Subcutaneous adipose tissue (tissue), 4 donors: ENCODE results near the gene BZW2. TPM values are rescaled to one million over a fixed set of nuclear protein-coding genes. Genes with fewer than 3 reads are reported as not detected.

Experiments used
- CTCF ChIP-seq: fragments of 450-650 bp; IDR thresholded peaks from one replicate; pipeline ENCODE4 v1.5.1; 2016; ENCODE audit warnings: low read depth, mild to moderate bottlenecking, control low read depth, antibody characterized with exemption, moderate library complexity
- total RNA-seq, 4 donors: library from RNA; depleted of rRNA; stranded (reverse); fragments of >200 nt; gene quantifications; one replicate each; pipeline ENCODE4 v1.1.0, GENCODE V29; 2016

Gene BZW2
- total RNA-seq, 4 donors from 2014 or later: 39.0 to 94.6 (median 46.1) TPM

DNA sequence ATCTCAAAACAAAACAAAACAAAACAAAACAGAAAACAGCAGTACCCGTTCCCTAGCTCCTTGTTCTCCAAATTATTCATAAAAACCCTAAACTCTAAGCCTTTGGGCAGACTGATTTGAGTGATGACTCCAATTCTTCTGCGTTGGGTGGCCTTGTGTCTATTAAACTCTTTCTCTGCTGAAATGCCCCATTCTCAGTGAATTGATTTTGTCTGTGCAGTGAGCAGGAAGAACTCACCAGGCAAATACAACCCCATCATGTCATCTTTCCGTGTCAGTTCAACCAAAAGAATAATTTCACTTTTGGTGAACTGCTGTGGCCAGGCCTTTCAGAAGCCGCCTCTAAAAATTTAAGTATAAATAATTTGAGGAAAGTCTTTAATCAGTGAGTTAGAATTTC, 89.0 kb downstream of the BZW2 start:
- no peak for TF ChIP-seq CTCF

GRCh38 chr7:16738011-16738688, 92.2 kb downstream of the BZW2 start:
- no peak for TF ChIP-seq CTCF

GRCh38 chr7:16739863-16740622, 94.1 kb downstream of the BZW2 start:
- TF ChIP-seq CTCF: no peak

DNA sequence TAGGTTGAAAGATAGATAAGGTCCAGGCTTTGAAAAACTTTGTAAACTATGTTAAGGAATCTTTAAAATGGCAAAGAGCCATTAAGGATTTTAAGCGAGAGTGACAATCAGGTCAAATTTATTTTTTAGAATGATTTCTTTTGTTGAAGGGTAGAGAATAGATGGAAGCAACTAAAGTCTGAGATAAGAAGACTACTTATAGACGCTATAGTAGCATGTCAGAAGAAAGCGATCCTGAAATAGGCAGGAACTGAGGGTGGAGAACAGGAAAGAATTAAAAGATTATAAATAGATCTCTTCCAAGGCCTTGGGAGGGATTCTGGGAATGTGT, 94.6 kb downstream of the BZW2 start:
- TF ChIP-seq CTCF: no peak

GRCh38 chr7:16740996-16741395, 95.0 kb downstream of the BZW2 start:
- no peak for TF ChIP-seq CTCF

DNA sequence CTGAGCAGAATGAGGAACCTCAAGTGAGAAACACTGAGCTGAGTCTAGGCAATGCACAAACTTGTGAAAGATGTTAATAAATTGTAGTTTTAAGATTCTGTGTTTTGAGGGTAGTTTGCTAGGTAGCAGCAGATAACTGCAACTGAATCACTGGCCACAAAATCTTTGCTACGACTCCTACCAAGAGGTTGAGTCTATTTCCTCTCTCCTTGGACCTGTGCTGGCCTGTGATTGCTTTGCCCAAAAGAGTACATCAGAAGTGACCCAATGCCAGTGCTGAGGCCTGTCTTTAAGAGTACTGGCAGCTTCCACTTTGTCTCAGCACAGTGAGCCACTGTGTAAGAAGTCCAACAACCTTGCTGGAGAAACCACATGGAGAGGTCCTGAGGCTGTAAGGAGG, 95.7 kb downstream of the BZW2 start:
- TF ChIP-seq CTCF: no peak

- no peak for TF ChIP-seq CTCF
These were observed 96.6 kb downstream of the BZW2 start for GRCh38 chr7:16742547-16742946.
